HUES6 (cell line): ENCODE measurements around the gene DNAJC11.
"Not testable (repeated sequence)": the region's sequence is repeated elsewhere in the genome, so short reads cannot be mapped to it uniquely, and the experiment has no call there.

Experiments
- H3K27ac ChIP-seq: 2 replicates; pipeline ENCODE4 v1.7.0; 2013; ENCODE audit warnings: low read depth, mild to moderate bottlenecking, low read length, inconsistent platforms
- H3K27me3 ChIP-seq: 2 replicates; pipeline ENCODE4 v1.6.1; 2013; ENCODE audit warnings: low read length; ENCODE audit not compliant: control insufficient read depth, insufficient read depth
- H3K36me3 ChIP-seq: 2 replicates; pipeline ENCODE4 v1.6.1; 2013; ENCODE audit warnings: low read length; ENCODE audit not compliant: control insufficient read depth, insufficient read depth
- H3K4me1 ChIP-seq: 2 replicates; pipeline ENCODE4 v1.6.1; 2013; ENCODE audit warnings: low read length; ENCODE audit not compliant: control insufficient read depth, insufficient read depth
- H3K4me3 ChIP-seq: 2 replicates; pipeline ENCODE4 v1.5.1; 2013; ENCODE audit warnings: low read depth, low read length
- H3K9ac ChIP-seq: one replicate; pipeline ENCODE4 v1.6.1; 2013; ENCODE audit warnings: mild to moderate bottlenecking, low read length
- H3K9me3 ChIP-seq: 2 replicates; pipeline ENCODE4 v1.6.1; 2013; ENCODE audit warnings: low read depth, low read length; ENCODE audit not compliant: control insufficient read depth, insufficient read depth

DNAJC11 gene

DNA sequence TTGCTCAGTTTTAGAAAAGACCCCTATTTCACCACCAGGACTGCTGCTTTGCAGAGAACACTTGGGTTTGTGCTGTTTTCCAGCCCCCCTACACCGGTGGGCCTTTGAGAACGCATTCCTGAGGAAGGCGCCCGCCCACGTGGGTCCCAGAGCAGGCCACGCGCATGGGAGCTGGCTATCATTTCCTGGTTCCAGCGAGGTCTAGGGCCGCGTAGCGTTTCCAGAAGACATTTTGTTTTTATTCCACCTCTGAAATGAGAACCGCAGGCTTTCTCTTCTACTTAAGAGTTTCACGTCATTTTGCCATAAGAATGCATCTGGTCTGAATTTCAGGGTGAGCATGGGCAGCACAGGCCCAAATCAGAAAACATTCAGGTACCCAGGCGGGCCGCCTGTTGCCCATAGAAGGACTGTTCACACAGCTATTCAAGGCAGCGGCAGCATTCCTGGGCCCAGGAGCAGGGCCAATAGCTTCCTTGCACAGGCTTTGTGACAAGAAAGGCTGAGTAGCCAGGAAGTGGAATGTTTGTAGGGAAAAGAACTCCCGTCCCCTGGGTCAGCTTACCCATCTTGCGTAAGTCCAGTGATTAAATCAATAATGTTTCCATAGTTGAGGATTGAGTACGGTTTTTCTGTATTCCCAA lies 97.6 kb downstream of the DNAJC11 start:
- Histone ChIP-seq H3K36me3 (peaks cover 7% of the 10 kb centered on the region), H3K9me3 (no peaks in the 10 kb centered on the region), H3K4me1 (peaks cover 22% of the 10 kb centered on the region), H3K27ac (peak overlapping the region; percentile 84; the same call in 1 of the 2 replicates), H3K27me3 (no peaks in the 10 kb centered on the region), H3K9ac (peak overlapping the region; percentile 92), H3K4me3 (peak overlapping the region; percentile 100)

DNA sequence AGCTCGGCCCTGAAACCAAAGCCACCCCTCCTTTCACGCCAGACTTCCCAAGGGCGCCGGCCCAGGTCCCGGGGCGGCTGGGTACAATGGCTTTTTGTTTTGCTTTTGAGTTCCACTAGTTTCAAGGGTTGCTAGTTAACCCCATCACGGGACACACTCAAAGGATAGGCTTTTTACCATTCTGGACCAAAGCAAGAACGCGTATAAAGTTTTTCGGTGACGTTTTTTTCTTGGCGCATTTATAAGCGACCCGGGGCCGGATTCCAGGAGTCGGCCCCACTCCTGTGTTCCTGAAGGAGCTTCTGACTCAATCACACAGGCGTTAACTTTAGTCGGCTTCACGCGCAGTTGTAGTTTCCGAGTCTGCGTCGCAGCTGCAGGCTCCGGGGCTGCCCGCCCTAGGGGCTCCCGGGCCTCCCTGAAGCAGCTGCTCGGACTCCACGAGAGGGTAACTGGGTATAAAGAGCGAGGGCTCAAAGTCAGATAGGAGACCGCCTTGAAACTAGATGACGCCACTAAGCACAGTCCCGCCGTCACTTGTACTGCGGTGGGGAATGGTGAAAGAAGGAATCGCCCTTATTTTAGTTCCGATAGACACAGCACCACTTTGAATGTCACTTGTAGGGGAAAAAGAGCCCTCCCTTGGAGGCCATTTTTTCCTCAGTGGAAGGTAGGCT lies 98.2 kb downstream of the DNAJC11 start:
- Histone ChIP-seq H3K27ac (peak overlapping the region; percentile 84; the same call in 1 of the 2 replicates), H3K36me3 (peaks cover 11% of the 10 kb centered on the region), H3K4me1 (peaks cover 22% of the 10 kb centered on the region), H3K27me3 (no peaks in the 10 kb centered on the region), H3K9me3 (no peaks in the 10 kb centered on the region), H3K9ac (peak overlapping the region; percentile 92), H3K4me3 (peak overlapping the region; percentile 100)

DNA sequence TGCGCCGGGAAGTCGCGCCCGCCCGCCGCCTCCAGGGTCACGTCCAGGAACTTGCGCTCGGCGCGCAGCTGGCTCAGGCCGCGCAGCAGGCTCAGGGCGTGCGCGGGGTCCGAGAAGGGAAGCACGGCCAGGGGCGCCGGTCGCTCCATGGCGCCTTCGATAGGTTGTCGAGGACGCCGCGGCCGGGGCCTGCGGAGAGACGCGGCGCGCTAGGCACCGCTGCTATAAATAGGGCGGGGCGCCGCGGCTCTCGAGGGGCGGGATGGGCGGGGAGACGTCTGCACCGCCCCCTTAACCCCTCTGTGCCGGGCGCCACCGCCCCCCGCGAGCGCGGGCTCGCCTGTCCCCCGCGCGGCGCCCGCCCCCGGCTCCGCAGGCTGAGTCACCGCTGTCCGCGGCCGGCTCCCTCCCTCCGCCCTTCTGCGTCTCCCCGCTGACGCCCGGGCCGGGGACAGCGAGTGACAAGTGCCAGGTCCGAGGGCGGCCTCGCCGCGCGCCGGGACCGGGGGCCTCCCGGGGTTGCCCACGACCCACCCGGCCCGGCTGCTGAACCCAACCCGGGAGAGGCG lies 98.9 kb downstream of the DNAJC11 start, which contains the start of gene KLHL21:
Gene KLHL21 (minus strand): TSS at position 201 of the 569 bp plus-strand sequence. CDS start 52 bp downstream, at position 149.
- no peaks in the 10 kb centered on the region for H3K27me3 ChIP-seq
- H3K36me3 ChIP-seq, result peaks cover 15% of the 10 kb centered on the region
- H3K4me3 ChIP-seq, result peak within 1 kb of the TSS; percentile 100
- no peaks in the 10 kb centered on the region for H3K9me3 ChIP-seq
- peak within 1 kb of the TSS; percentile 99 for H3K9ac ChIP-seq
- peaks cover 22% of the 10 kb centered on the region for H3K4me1 ChIP-seq
- H3K27ac ChIP-seq, result peak within 1 kb of the TSS; percentile 85; the same call in 1 of the 2 replicates

DNA sequence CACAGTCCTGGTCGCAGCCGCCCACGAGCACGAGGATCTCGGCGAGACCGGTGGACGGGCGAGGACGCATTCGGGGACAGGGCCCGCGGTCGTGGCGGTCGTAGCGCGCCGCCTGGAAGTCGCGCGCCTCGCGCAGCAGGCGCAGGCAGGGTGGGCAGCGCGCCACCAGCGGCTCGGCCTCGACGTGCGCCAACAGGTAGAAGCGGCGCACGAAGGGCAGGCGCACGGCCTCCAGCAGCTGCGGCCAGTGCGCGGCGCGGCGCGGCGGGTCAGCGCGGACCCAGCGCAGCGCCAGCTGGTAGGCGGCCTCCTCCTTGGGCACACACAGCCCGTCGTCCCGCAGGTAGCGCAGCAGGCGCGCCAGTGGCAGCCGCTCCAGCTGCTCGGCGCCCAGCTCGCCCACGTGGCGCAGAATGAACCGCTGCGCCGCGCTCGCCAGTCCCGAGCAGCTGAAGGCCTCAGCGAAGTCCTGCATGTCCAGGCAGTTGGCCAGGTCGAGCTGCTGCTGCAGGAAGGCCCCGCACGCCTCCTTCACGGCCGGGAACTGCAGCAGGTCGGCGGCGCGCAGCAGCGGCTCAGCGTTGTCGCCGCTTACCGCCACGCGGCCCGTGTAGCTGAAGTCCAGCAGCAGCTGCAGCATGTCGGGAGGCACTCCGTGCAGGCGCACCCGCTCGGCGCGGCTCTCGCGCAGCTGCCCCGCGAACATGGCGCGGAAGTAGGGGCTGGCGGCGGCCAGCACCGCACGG lies 99.5 kb downstream of the DNAJC11 start:
- Histone ChIP-seq H3K4me3 (peak overlapping the region; percentile 100), H3K27ac (peak overlapping the region; percentile 85; the same call in 1 of the 2 replicates)

DNA sequence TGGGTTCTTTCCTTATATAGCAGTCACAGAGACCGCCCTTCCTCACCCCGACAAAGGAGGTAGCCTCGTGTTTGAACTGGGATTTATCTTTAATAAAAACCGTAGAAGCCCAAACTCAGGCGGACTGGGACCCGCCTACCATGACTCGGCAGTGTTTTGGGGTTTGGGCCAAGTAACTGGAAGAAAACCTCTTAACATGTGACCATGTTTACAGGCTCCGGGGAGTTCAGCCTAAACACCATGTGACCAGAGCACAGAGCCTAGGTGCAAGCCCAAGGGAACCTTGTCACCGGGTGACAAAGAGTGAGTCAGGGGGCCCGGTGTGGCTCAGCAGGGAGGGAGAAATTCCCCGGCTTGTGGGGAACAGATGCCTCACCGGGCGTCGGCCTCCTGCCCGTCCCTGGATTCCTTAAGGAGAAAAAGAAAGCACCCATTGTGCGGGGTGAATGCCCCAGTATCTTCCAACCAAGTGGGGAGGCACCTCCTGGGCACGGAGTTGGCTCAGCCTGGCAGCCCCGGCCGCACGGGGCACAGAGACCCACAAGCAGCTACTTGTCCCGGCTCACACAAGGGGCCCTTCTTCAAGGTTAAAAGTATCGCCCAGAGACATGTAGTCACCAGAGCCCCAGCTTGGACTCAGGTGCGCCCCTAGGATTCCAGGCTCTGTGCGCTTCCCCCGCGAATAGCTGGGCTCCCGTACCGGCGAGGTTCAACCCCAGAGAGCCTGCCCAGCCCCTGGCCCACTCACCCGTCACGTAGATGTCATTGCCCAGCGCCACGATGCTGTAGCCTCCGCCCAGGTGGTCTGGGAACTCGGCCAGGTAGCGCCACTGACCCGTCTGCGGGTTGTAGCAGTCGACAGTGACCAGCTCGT lies 100.3 kb downstream of the DNAJC11 start:
- Histone ChIP-seq H3K9ac (peak overlapping the region; percentile 99), H3K9me3 (no peaks in the 10 kb centered on the region), H3K36me3 (peaks cover 30% of the 10 kb centered on the region), H3K27me3 (no peaks in the 10 kb centered on the region), H3K4me1 (peaks cover 22% of the 10 kb centered on the region), H3K27ac (peak overlapping the region; percentile 0; the same call in 1 of the 2 replicates), H3K4me3 (peak overlapping the region; percentile 100)

More for the DNA sequence above, 99.5 kb downstream of the DNAJC11 start:
- H3K4me1 ChIP-seq, result peaks cover 22% of the 10 kb centered on the region
- no peaks in the 10 kb centered on the region for H3K27me3 ChIP-seq
- peaks cover 21% of the 10 kb centered on the region for H3K36me3 ChIP-seq
- peak overlapping the region; percentile 99 for H3K9ac ChIP-seq
- no peaks in the 10 kb centered on the region for H3K9me3 ChIP-seq

DNA sequence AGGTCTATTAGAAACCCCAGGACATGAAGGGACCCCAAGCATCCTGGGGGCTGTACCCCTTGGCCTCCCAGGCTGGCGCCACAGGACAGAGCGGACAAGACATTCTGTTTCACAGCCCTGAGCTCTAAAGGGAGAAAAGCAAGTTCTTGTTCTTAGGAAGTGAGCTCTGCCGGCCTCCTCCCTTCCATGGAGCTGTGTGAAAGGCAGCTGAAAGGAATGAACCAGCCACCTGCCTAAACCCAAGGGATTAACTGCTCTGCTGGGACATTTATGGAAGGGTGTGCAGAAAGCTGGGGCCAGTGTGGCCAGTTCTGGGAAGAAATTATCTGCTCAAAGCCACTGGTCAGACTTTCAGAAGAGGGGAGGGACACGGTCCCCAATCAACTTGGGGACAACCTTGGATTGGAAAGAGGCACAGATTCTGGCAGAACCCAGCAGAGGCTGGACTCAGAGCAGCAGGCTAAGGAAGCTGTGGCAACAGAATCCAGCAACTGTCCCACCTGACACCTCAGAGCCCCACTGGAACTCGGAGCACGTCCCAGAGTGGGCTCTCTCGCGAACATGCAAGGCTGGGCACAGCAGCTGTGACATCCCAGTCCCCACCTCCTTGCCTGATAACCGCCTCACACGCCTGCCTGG lies 101.1 kb downstream of the DNAJC11 start:
- H3K4me1 ChIP-seq, result peaks cover 22% of the 10 kb centered on the region
- peak overlapping the region; percentile 99 for H3K9ac ChIP-seq
- H3K9me3 ChIP-seq, result no peaks in the 10 kb centered on the region
- H3K36me3 ChIP-seq, result peaks cover 37% of the 10 kb centered on the region
- H3K4me3 ChIP-seq, result peak overlapping the region; percentile 100
- H3K27ac ChIP-seq, result peak overlapping the region; percentile 0; the same call in 1 of the 2 replicates
- no peaks in the 10 kb centered on the region for H3K27me3 ChIP-seq

DNA sequence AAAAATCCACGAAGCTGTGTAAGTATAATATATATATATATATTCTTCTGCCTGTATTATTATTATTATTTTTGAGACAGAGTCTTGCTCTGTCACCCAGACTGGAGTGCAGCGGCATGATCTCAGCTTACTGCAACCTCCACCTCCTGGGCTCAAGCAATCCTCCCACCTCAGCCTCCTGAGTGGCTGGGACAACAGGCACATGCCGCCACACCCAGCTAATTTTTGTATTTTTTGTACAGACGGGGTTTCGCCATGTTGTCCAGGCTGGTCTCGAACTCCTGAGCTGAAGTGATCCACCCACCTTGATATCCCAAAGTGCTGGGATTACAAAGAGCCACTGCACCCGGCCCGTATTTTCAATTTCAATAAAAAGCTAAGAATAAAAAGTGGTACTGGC lies 101.6 kb downstream of the DNAJC11 start:
- not testable (repeated sequence) for H3K27me3 ChIP-seq, H3K9me3 ChIP-seq, H3K27ac ChIP-seq, H3K9ac ChIP-seq
- Histone ChIP-seq H3K4me3 (peak overlapping the region; percentile 100), H3K4me1 (peaks cover 21% of the 10 kb centered on the region), H3K36me3 (peaks cover 43% of the 10 kb centered on the region)

DNA sequence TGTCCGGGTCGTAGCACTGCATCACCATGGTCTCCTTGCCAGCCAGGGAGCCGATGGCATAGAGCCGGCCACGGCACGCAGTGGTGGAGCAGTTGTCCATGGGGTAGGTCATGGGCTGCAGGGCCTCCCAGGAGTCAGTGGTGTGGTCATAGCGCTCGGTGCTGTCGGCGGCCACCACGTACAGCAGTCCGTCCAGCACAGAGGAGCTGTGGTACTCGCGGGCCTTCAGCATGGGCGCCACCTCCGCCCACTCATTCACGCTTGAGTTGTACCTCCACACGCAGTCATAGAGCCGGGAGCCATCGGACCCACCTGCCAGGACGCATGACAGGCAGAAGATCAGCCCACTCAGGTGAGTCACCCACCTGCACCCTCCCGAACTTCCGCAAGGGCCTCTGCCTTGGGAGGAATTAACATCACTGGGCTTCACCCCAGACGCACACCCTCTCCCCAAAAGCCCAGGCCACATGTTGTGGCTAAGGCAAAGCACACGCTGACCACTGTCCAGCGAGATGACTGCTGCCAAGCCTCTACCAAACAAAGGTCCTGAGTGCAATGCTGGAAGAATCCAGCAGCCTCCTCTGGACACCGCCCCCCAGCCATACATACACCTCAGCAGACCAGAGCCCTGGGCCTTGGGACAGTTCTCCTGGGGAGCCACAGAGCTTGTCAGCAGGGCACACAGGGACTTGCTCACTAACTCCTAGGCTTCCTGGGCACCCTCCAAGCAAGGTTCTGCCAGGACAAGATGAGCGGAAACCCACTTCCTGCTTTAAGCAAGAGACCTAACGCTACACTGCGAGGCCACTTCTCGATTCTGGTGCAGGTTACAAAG lies 102.3 kb downstream of the DNAJC11 start:
- H3K4me1 ChIP-seq, result peaks cover 16% of the 10 kb centered on the region
- no peaks in the 10 kb centered on the region for H3K9me3 ChIP-seq
- no peak overlapping the region for H3K9ac ChIP-seq
- peak overlapping the region; percentile 18 for H3K4me3 ChIP-seq
- H3K36me3 ChIP-seq, result peaks cover 48% of the 10 kb centered on the region
- no peaks in the 10 kb centered on the region for H3K27me3 ChIP-seq
- H3K27ac ChIP-seq, result no peak overlapping the region

DNA sequence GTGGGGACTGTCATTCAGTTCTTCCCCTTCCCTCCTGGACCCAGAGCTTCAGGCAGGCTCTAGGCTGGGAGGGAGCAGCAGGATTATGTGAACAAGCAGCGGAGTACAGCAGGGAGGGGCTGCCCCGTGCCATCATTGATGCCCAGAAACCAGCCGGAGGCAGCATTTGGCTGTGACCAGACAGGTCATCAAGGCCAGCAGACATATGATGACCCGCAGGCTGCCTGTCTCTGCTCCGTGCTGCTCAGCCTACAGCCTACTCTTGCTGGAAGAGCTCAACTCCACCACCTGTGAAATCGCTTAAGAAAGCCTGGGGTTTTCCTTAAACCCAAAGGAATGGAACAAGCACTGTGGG lies 103.9 kb downstream of the DNAJC11 start:
- Histone ChIP-seq H3K36me3 (peaks cover 64% of the 10 kb centered on the region), H3K27me3 (no peaks in the 10 kb centered on the region), H3K4me1 (peaks cover 7% of the 10 kb centered on the region; the same call in 1 of the 2 replicates), H3K27ac (no peak overlapping the region), H3K9me3 (no peaks in the 10 kb centered on the region), H3K4me3 (no peak overlapping the region), H3K9ac (peak overlapping the region; percentile 12)
